ENCODE measurements around the gene SRSF11.

- TF ChIP-seq CTCF (conservative IDR thresholded peaks at IDR 0.05; ENCODE audit: low read depth, low read length) (no peak), EZH2 (IDR thresholded peaks at IDR 0.05; ENCODE audit: borderline replicate concordance, low read depth, low read length, poor library complexity, severe bottlenecking) (no peak)
Observed at GRCh38 chr1:70220015-70220414, 1.2 kb upstream of the SRSF11 start.
